Fibroblast of lung (primary cell): ENCODE data around the gene PRR23E. TPM values are rescaled to one million over a fixed set of nuclear protein-coding genes. Genes with fewer than 3 reads are reported as not detected.

Source experiments
- DNase-seq, 2 donors: peaks; one replicate each; pipeline versions ENCODE4 v3.0.0 to v3.0.0-alpha.2; 2010; ENCODE audit warnings: low read depth in 2 of 2
- H2AFZ ChIP-seq: 2 replicates; pipeline ENCODE4 v1.5.1; 2012; ENCODE audit warnings: low read length, control low read depth, inconsistent platforms
- H3K27ac ChIP-seq: 2 replicates; pipeline ENCODE4 v1.5.1; 2011; ENCODE audit warnings: low read length, control low read depth; ENCODE audit not compliant: insufficient read depth
- H3K27me3 ChIP-seq: 2 replicates; pipeline ENCODE4 v1.5.1; 2011; ENCODE audit warnings: mild to moderate bottlenecking, low read length; ENCODE audit not compliant: control insufficient read depth, insufficient read depth
- H3K36me3 ChIP-seq: 2 replicates; pipeline ENCODE4 v1.5.1; 2011; ENCODE audit warnings: low read length; ENCODE audit not compliant: control insufficient read depth, insufficient read depth
- H3K4me1 ChIP-seq: 2 replicates; pipeline ENCODE4 v1.5.1; 2011; ENCODE audit warnings: low read length; ENCODE audit not compliant: control insufficient read depth, insufficient read depth; ENCODE audit errors: extremely low read depth
- H3K4me2 ChIP-seq: 2 replicates; pipeline ENCODE4 v1.5.1; 2011; ENCODE audit warnings: low read length, control low read depth; ENCODE audit not compliant: insufficient read depth; ENCODE audit errors: extremely low read depth
- H3K4me3 ChIP-seq, 4 experiments: fragments of 200-600 bp in 1 of 4; sonication (generic) in 1 of 4; replicated peaks in 1 of 4; 2 replicates each; pipeline ENCODE4 v1.5.1; 2011 to 2016; ENCODE audit warnings: low read length in 4 of 4, low read depth in 3 of 4, mild to moderate bottlenecking in 3 of 4, control low read depth in 2 of 4, inconsistent platforms in 1 of 4, mixed read lengths in 1 of 4; ENCODE audit not compliant: insufficient read depth in 1 of 4; ENCODE audit errors: control extremely low read depth in 1 of 4
- H3K79me2 ChIP-seq: 2 replicates; pipeline ENCODE4 v1.5.1; 2012; ENCODE audit warnings: mild to moderate bottlenecking, low read length, inconsistent platforms; ENCODE audit not compliant: control insufficient read depth, insufficient read depth
- H3K9ac ChIP-seq: 2 replicates; pipeline ENCODE4 v1.5.1; 2011; ENCODE audit warnings: mild to moderate bottlenecking, low read length, control low read depth; ENCODE audit not compliant: insufficient read depth
- H3K9me3 ChIP-seq: 2 replicates; pipeline ENCODE4 v1.5.1; 2012; ENCODE audit warnings: low read depth, low read length; ENCODE audit not compliant: control insufficient read depth, insufficient read depth
- H4K20me1 ChIP-seq: 2 replicates; pipeline ENCODE4 v1.5.1; 2011; ENCODE audit warnings: low read length; ENCODE audit not compliant: control insufficient read depth, insufficient read depth; ENCODE audit errors: extremely low read depth
- CTCF ChIP-seq, 2 donors: IDR thresholded peaks in 1 of 2; conservative IDR thresholded peaks in 1 of 2; 1 replicate in 1 of 2; 2 replicates in 1 of 2; pipeline ENCODE4 v1.5.1; 2011 to 2012; ENCODE audit warnings: low read length in 2 of 2, control low read depth in 1 of 2, inconsistent platforms in 1 of 2, low read depth in 1 of 2, mild to moderate bottlenecking in 1 of 2
- EZH2 ChIP-seq: IDR thresholded peaks from 2 replicates; pipeline ENCODE4 v1.5.1; 2012; ENCODE audit warnings: low read length, control low read depth, mild to moderate bottlenecking; ENCODE audit errors: missing control alignments
- polyA plus RNA-seq, 2 donors: library from polyadenylated mRNA; depleted of rRNA in 1 of 2; stranded (reverse) in 1 of 2; unstranded in 1 of 2; fragments of >200 nt; gene quantifications; 2 replicates each; pipeline ENCODE4 v1.2.1, GENCODE V29; 2011 to 2012; ENCODE audit warnings: missing spikeins in 1 of 2
- total RNA-seq: library from RNA; depleted of rRNA; stranded (reverse); fragments of >200 nt; gene quantifications from 2 replicates; pipeline ENCODE4 v1.2.1, GENCODE V29; 2014

Gene PRR23E
- total and polyA plus RNA-seq, 2 donors (not counting 1 experiment from before 2014, with no cell fraction given) = not detected

DNA sequence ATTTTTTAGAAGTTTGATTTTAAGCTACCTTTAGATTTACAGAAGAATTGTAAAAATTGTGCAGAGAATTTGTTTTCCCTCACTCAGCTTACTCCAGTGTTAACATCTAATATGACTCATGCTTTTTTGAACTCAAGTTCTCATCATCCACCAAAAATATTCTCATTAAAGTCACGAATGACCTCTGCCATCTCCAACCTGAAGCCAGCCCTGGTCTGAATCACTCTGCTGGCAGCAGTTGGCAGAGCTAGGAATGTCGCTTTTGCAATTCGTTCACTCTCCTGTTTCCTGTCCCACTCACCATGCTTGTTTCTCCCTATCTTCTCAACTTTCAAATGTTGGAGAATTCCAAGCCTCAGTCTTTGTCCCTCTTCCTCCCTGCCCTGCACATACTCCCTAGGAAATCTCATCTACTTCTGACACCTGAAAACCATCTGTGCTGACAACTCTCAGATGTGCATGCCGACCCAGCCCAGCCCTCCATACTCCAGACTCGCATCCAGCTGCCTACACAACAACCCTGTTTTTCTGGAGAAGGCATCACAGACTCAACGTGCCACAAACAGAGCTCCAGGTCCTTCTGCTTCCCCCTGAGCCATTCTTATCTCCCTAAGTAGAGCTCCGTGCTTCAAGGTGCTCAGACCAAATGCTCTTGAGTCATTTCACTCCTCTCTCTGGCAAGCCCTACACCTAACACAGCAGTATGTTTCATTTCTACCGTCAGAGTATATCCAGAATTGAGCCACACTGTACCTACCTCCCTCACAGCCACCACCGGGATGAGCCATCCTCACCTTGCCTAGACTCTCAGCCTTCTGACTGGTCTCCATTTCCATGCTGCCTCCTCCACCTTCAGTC lies 24.9 kb downstream of the PRR23E start:
- Histone ChIP-seq H3K4me2 (no peak overlapping the region), H3K9me3 (no peaks in the 10 kb centered on the region), H4K20me1 (no peaks in the 10 kb centered on the region), H3K27ac (no peak overlapping the region), H3K4me3 (no peak overlapping the region), H3K36me3 (no peaks in the 10 kb centered on the region), H2AFZ (no peak overlapping the region), H3K9ac (no peak overlapping the region), H3K4me1 (no peaks in the 10 kb centered on the region), H3K79me2 (no peaks in the 10 kb centered on the region), H3K27me3 (no peaks in the 10 kb centered on the region)
- TF ChIP-seq EZH2 (no peak), CTCF (conservative IDR thresholded peaks at IDR 0.05 in 1 of 2, IDR thresholded peaks at IDR 0.05 in 1 of 2; ENCODE audit: low read depth in 1 of 2, low read length in 2 of 2) (no peak)
- DNase-seq = no peak

- Histone ChIP-seq H3K4me2 (no peak overlapping the region), H3K79me2 (no peaks in the 10 kb centered on the region), H3K9me3 (no peaks in the 10 kb centered on the region), H3K27ac (no peak overlapping the region), H3K36me3 (no peaks in the 10 kb centered on the region), H3K9ac (no peak overlapping the region), H3K4me1 (no peaks in the 10 kb centered on the region), H3K27me3 (no peaks in the 10 kb centered on the region), H3K4me3 (no peak overlapping the region), H4K20me1 (no peaks in the 10 kb centered on the region), H2AFZ (no peak overlapping the region)
- DNase-seq = no peak
- TF ChIP-seq CTCF (conservative IDR thresholded peaks at IDR 0.05 in 1 of 2, IDR thresholded peaks at IDR 0.05 in 1 of 2; ENCODE audit: low read depth in 1 of 2, low read length in 2 of 2) (no peak), EZH2 (no peak)
Measured at GRCh38 chr3:127218454-127218922, 25.6 kb downstream of the PRR23E start.

- Histone ChIP-seq H4K20me1 (no peaks in the 10 kb centered on the region), H3K9ac (no peak overlapping the region), H3K79me2 (no peaks in the 10 kb centered on the region), H3K9me3 (no peaks in the 10 kb centered on the region), H3K27me3 (no peaks in the 10 kb centered on the region), H2AFZ (no peak overlapping the region), H3K27ac (no peak overlapping the region), H3K4me2 (no peak overlapping the region), H3K4me3 (no peak overlapping the region), H3K4me1 (no peaks in the 10 kb centered on the region), H3K36me3 (no peaks in the 10 kb centered on the region)
- no peak for TF ChIP-seq EZH2
- DNase-seq = no peak
Measured at GRCh38 chr3:127220497-127220896, 27.6 kb downstream of the PRR23E start.
